GM21619 (cell line): ENCODE measurements around the gene LBHD1.
"Not testable (repeated sequence)": the region's sequence is repeated elsewhere in the genome, so short reads cannot be mapped to it uniquely, and the experiment has no call there.

Source experiments
- ATAC-seq: cut with Tn5 transposase; IDR thresholded peaks from one replicate; pipeline ENCODE4 v1.9.1; 2021; ENCODE audit not compliant: unreplicated experiment

The LBHD1 gene

GRCh38 chr11:62621567-62622470 lies 50.2 kb downstream of the LBHD1 start, which contains the start of gene B3GAT3:
B3GAT3 (minus strand) TSS chr11:62621986; CDS start chr11:62621947, 39 bp downstream.
- ATAC-seq = peak; percentile 94

GRCh38 chr11:62621027-62621566 lies 51.0 kb downstream of the LBHD1 start:
- no peak for ATAC-seq

GRCh38 chr11:62616957-62617356 lies 55.1 kb downstream of the LBHD1 start:
- ATAC-seq = not testable (repeated sequence)

DNA sequence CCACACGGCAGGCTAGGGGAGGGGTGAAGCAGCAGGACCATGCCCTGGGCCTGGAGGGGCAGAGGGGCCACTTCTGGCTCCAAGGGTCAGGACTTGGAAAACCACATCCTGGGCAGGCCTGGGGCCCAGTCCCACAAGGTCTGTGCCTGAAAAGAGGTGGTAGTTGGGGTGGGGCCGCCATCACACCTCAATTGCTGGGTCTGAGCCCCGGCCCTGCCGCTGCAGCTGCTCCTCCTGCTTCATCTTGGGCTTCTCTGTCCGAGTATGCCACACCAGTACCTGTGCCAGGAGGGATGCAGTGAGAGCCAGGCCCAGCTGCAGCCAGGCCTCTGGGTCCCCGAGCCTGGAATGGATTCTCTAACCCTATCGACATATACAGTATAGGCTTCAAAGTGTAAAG lies 56.5 kb downstream of the LBHD1 start:
- no peak for ATAC-seq

GRCh38 chr11:62614275-62614674 lies 57.8 kb downstream of the LBHD1 start:
- no peak for ATAC-seq

DNA sequence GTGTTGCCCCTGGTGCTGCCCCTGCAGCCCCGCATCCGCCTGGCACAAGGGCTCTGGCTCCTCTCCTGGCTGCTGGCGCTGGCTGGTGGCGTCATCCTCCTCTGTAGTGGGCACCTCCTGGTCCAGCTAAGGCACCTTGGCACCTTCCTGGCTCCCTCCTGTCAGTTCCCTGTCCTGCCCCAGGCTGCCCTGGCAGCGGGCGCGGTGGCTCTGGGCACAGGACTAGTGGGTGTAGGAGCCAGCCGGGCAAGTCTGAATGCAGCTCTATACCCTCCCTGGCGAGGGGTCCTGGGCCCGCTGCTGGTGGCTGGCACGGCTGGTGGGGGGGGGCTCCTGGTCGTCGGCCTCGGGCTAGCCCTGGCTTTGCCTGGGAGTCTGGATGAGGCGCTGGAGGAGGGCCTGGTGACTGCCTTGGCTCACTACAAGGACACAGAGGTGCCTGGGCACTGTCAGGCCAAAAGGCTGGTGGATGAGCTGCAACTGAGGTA lies 58.7 kb downstream of the LBHD1 start:
- ATAC-seq = no peak
